Breast epithelium (tissue), 3 donors: ENCODE results near the gene FERD3L.

Experiments
- POLR2A ChIP-seq: fragments of 450-650 bp; IDR thresholded peaks from one replicate; pipeline ENCODE4 v1.6.1; 2016; ENCODE audit warnings: antibody characterized with exemption, mild to moderate bottlenecking, moderate library complexity
- POLR2AphosphoS5 ChIP-seq, 3 donors: sonication (generic); formaldehyde crosslinking; IDR thresholded peaks; one replicate each; pipeline ENCODE4 v1.6.1; 2017; ENCODE audit warnings: antibody characterized with exemption in 3 of 3
- TF ChIP-seq, protein P1 (sequence below), 3 donors: fragments of 450-650 bp; IDR thresholded peaks; one replicate each; pipeline ENCODE4 v1.5.1; 2016 to 2017; ENCODE audit warnings: antibody characterized with exemption in 3 of 3, mild to moderate bottlenecking in 3 of 3, moderate library complexity in 3 of 3

DNA sequence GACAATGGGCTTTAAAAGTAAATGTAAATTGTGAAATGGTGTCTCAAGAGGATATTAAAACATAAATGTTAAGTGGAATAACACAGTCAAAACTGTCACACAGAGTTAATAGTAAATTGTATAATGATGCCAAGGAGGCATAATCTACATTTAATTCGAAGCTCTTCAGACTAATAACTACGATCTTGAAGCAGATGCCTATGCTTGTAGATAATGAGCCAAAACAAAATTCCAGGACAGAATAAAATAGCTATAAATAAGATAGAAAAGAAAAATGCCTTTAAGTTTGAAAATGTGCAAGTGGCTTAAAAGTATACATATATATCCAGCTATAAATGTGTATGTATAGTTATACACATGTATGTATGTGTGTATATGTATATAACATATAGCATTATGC, 45.3 kb downstream of the FERD3L start:
- TF ChIP-seq, protein P1, sequence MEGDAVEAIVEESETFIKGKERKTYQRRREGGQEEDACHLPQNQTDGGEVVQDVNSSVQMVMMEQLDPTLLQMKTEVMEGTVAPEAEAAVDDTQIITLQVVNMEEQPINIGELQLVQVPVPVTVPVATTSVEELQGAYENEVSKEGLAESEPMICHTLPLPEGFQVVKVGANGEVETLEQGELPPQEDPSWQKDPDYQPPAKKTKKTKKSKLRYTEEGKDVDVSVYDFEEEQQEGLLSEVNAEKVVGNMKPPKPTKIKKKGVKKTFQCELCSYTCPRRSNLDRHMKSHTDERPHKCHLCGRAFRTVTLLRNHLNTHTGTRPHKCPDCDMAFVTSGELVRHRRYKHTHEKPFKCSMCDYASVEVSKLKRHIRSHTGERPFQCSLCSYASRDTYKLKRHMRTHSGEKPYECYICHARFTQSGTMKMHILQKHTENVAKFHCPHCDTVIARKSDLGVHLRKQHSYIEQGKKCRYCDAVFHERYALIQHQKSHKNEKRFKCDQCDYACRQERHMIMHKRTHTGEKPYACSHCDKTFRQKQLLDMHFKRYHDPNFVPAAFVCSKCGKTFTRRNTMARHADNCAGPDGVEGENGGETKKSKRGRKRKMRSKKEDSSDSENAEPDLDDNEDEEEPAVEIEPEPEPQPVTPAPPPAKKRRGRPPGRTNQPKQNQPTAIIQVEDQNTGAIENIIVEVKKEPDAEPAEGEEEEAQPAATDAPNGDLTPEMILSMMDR (IDR thresholded peaks at IDR 0.05): no peak
- no peak for TF ChIP-seq POLR2A
- no peak for TF ChIP-seq POLR2AphosphoS5 (IDR thresholded peaks at IDR 0.05)
